Spinal cord (tissue), 10 donors: ENCODE measurements around the gene AGBL1. TPM values are rescaled to one million over a fixed set of nuclear protein-coding genes. Genes with fewer than 3 reads are reported as not detected.
A peak's percentile ranks its signal among the peaks of the same experiment; 100 is the strongest.

ENCODE experiments used
- DNase-seq, 6 donors: peaks; one replicate each; pipeline versions ENCODE4 v3.0.0 to v3.0.0-alpha.2; 2013 to 2015; ENCODE audit warnings: low spot score in 6 of 6, low read depth in 4 of 6
- H3K27ac ChIP-seq: one replicate; pipeline ENCODE4 v1.5.1; 2013; ENCODE audit warnings: low read depth, low read length, control low read depth
- H3K27me3 ChIP-seq: one replicate; pipeline ENCODE4 v1.6.1; 2013; ENCODE audit warnings: low read length; ENCODE audit not compliant: control insufficient read depth, insufficient read depth
- H3K36me3 ChIP-seq: one replicate; pipeline ENCODE4 v1.6.1; 2013; ENCODE audit warnings: low read length; ENCODE audit not compliant: control insufficient read depth, insufficient read depth
- H3K4me1 ChIP-seq: one replicate; pipeline ENCODE4 v1.6.1; 2013; ENCODE audit warnings: low read length; ENCODE audit not compliant: control insufficient read depth, insufficient read depth
- H3K4me3 ChIP-seq: one replicate; pipeline ENCODE4 v1.5.1; 2013; ENCODE audit warnings: low read depth, low read length, control low read depth
- H3K9me3 ChIP-seq: one replicate; pipeline ENCODE4 v1.6.1; 2013; ENCODE audit warnings: low read length; ENCODE audit not compliant: control insufficient read depth, insufficient read depth
- whole genome bisulfite sequencing: methylation state at CpG from one replicate; pipeline ENCODE4 v1.1.5; 2013; ENCODE audit warnings: missing lambda C conversion rate; ENCODE audit not compliant: insufficient coverage; 5-methylcytosine and 5-hydroxymethylcytosine counted together
- polyA plus RNA-seq, 2 donors: library from polyadenylated mRNA; unstranded; fragments of 120-200 nt; gene quantifications; one replicate each; pipeline ENCODE4 v1.2.1, GENCODE V29; 2013; ENCODE audit not compliant: insufficient read length in 2 of 2
- total RNA-seq, 2 donors: library from RNA; depleted of rRNA in 1 of 2; stranded (reverse); fragments of 120-200 nt in 1 of 2; fragments of >200 nt in 1 of 2; gene quantifications; one replicate each; pipeline versions ENCODE4 v1.2.3 to v1.2.4, GENCODE V29; 2013 to 2014
- donor health status: healthy.

AGBL1 gene
- total and polyA plus RNA-seq, 4 donors: 0.33 to 1.1 (median 0.45) TPM

GRCh38 chr15:86392296-86392695, 312.6 kb downstream of the AGBL1 start:
- WGBS: no CpG with 5 or more reads among the region's 1 CpG
- DNase-seq: no peak

GRCh38 chr15:86392874-86393273, 313.2 kb downstream of the AGBL1 start:
- Histone ChIP-seq H3K9me3 (no peaks in the 10 kb centered on the region), H3K27ac (no peak overlapping the region), H3K4me3 (no peak overlapping the region), H3K36me3 (no peaks in the 10 kb centered on the region), H3K27me3 (no peaks in the 10 kb centered on the region), H3K4me1 (no peaks in the 10 kb centered on the region)
- DNase-seq: peak in 1 of 6 donors; percentile 58
- no CpG with 5 or more reads among the region's 2 CpGs for WGBS

More at GRCh38 chr15:86392296-86392695, 312.6 kb downstream of the AGBL1 start:
- no peak overlapping the region for H3K27ac ChIP-seq
- no peaks in the 10 kb centered on the region for H3K27me3 ChIP-seq
- H3K4me3 ChIP-seq: no peak overlapping the region
- no peaks in the 10 kb centered on the region for H3K36me3 ChIP-seq
- H3K9me3 ChIP-seq: no peaks in the 10 kb centered on the region
- H3K4me1 ChIP-seq: no peaks in the 10 kb centered on the region

GRCh38 chr15:86394866-86395265, 315.2 kb downstream of the AGBL1 start:
- Histone ChIP-seq H3K36me3 (no peaks in the 10 kb centered on the region), H3K27ac (no peak overlapping the region), H3K9me3 (no peaks in the 10 kb centered on the region), H3K4me3 (no peak overlapping the region), H3K4me1 (no peaks in the 10 kb centered on the region), H3K27me3 (no peaks in the 10 kb centered on the region)
- no peak for DNase-seq
- WGBS: no CpG with 5 or more reads among the region's 1 CpG

- H3K36me3 ChIP-seq: no peaks in the 10 kb centered on the region
- H3K27me3 ChIP-seq: no peaks in the 10 kb centered on the region
- H3K9me3 ChIP-seq: no peaks in the 10 kb centered on the region
- WGBS: 88% methylated on average over 4 of the region's 5 CpGs
- no peak for DNase-seq
- no peaks in the 10 kb centered on the region for H3K4me1 ChIP-seq
- H3K27ac ChIP-seq: no peak overlapping the region
- H3K4me3 ChIP-seq: no peak overlapping the region
Observed at GRCh38 chr15:86399041-86399954, 319.6 kb downstream of the AGBL1 start.

GRCh38 chr15:86403221-86403620, 323.6 kb downstream of the AGBL1 start:
- Histone ChIP-seq H3K36me3 (no peaks in the 10 kb centered on the region), H3K9me3 (no peaks in the 10 kb centered on the region), H3K27me3 (no peaks in the 10 kb centered on the region), H3K4me1 (no peaks in the 10 kb centered on the region), H3K27ac (no peak overlapping the region), H3K4me3 (no peak overlapping the region)
- no peak for DNase-seq

GRCh38 chr15:86403914-86404583, 324.4 kb downstream of the AGBL1 start:
- Histone ChIP-seq H3K4me1 (no peaks in the 10 kb centered on the region), H3K9me3 (no peaks in the 10 kb centered on the region), H3K36me3 (no peaks in the 10 kb centered on the region), H3K27me3 (no peaks in the 10 kb centered on the region), H3K27ac (no peak overlapping the region), H3K4me3 (no peak overlapping the region)
- DNase-seq: no peak
- 97% methylated on average over 2 of the region's 3 CpGs for WGBS

- H3K36me3 ChIP-seq: no peaks in the 10 kb centered on the region
- WGBS: 95% methylated on average over 3 of the region's 3 CpGs
- H3K27me3 ChIP-seq: no peaks in the 10 kb centered on the region
- no peaks in the 10 kb centered on the region for H3K9me3 ChIP-seq
- H3K4me3 ChIP-seq: no peak overlapping the region
- no peaks in the 10 kb centered on the region for H3K4me1 ChIP-seq
- DNase-seq: peak in 1 of 6 donors; percentile 54
- no peak overlapping the region for H3K27ac ChIP-seq
Observed at GRCh38 chr15:86408261-86408660, 328.6 kb downstream of the AGBL1 start.

GRCh38 chr15:86411916-86412315, 332.2 kb downstream of the AGBL1 start:
- no peaks in the 10 kb centered on the region for H3K9me3 ChIP-seq

GRCh38 chr15:86413191-86413590, 333.5 kb downstream of the AGBL1 start:
- H3K27ac ChIP-seq: no peak overlapping the region
- DNase-seq: no peak
- H3K4me3 ChIP-seq: no peak overlapping the region
- H3K9me3 ChIP-seq: no peaks in the 10 kb centered on the region
- no CpG with 5 or more reads among the region's 1 CpG for WGBS
- H3K4me1 ChIP-seq: no peaks in the 10 kb centered on the region
- H3K36me3 ChIP-seq: no peaks in the 10 kb centered on the region
- no peaks in the 10 kb centered on the region for H3K27me3 ChIP-seq

More at GRCh38 chr15:86411916-86412315, 332.2 kb downstream of the AGBL1 start:
- DNase-seq: no peak
- 80% methylated on average over 1 of the region's 2 CpGs for WGBS
- no peak overlapping the region for H3K4me3 ChIP-seq
- H3K4me1 ChIP-seq: no peaks in the 10 kb centered on the region
- H3K27me3 ChIP-seq: no peaks in the 10 kb centered on the region
- no peak overlapping the region for H3K27ac ChIP-seq
- no peaks in the 10 kb centered on the region for H3K36me3 ChIP-seq
